WI38 (cell line): ENCODE measurements around the gene C1orf159.
"Not testable (repeated sequence)": the region's sequence is repeated elsewhere in the genome, so short reads cannot be mapped to it uniquely, and the experiment has no call there.

ENCODE experiments used
- H3K4me3 ChIP-seq: 2 replicates; pipeline ENCODE4 v1.5.1; 2011; ENCODE audit warnings: low read depth, mild to moderate bottlenecking, control low read depth, low read length
- CTCF ChIP-seq: IDR thresholded peaks from 2 replicates; pipeline ENCODE4 v1.5.1; 2012; ENCODE audit warnings: low read depth, mild to moderate bottlenecking, control low read depth, low read length

The C1orf159 gene

GRCh38 chr1:1067860-1068516 is 47.9 kb downstream of the C1orf159 start:
- no peak for TF ChIP-seq CTCF
- no peak overlapping the region for H3K4me3 ChIP-seq

- H3K4me3 ChIP-seq, result no peak overlapping the region
- no peak for TF ChIP-seq CTCF
Observed at GRCh38 chr1:1067284-1067859, 48.5 kb downstream of the C1orf159 start.

GRCh38 chr1:1066403-1067283 is 49.2 kb downstream of the C1orf159 start:
- H3K4me3 ChIP-seq, result no peak overlapping the region
- no peak for TF ChIP-seq CTCF

GRCh38 chr1:1065940-1066304 is 50.0 kb downstream of the C1orf159 start:
- H3K4me3 ChIP-seq, result not testable (repeated sequence)

- TF ChIP-seq CTCF, result no peak
Observed at GRCh38 chr1:1065265-1065939, 50.5 kb downstream of the C1orf159 start.

GRCh38 chr1:1063945-1064831 is 51.7 kb downstream of the C1orf159 start:
- H3K4me3 ChIP-seq, result no peak overlapping the region
- TF ChIP-seq CTCF, result peak; percentile 56; the same call in 1 of the 2 replicates

More at GRCh38 chr1:1065265-1065939, 50.5 kb downstream of the C1orf159 start:
- H3K4me3 ChIP-seq, result no peak overlapping the region
